ENCODE data around the gene NECAB2.

Gene NECAB2

DNA sequence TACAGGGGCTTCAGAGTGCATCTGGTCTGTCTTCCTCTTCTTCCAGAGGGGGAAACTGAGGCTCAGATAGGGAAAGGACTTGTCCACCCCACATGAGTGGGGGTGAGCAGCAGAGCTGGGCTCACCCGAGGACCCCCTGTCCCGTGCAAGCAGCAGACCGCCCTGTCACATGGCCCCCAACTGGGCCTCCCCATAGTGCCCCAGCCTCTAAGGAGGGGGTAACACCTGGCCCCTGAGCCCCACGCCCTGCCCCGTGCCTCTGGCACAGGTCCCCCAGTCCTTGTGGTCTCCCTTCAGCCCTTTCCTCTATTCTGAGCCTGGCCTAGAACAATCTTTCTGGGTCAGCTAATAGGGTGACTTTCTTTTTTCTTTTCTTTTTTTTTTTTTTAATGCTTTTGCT lies 6.5 kb upstream of the NECAB2 start:
- no peak overlapping the region for H3K4me3 ChIP-seq (ENCODE audit: low read depth, low read length)
- H3K27ac ChIP-seq = no peak overlapping the region
- H3K27me3 ChIP-seq (ENCODE audit: control insufficient read depth, insufficient read depth, low read length) = no peaks in the 10 kb centered on the region
- TF ChIP-seq, protein P1, sequence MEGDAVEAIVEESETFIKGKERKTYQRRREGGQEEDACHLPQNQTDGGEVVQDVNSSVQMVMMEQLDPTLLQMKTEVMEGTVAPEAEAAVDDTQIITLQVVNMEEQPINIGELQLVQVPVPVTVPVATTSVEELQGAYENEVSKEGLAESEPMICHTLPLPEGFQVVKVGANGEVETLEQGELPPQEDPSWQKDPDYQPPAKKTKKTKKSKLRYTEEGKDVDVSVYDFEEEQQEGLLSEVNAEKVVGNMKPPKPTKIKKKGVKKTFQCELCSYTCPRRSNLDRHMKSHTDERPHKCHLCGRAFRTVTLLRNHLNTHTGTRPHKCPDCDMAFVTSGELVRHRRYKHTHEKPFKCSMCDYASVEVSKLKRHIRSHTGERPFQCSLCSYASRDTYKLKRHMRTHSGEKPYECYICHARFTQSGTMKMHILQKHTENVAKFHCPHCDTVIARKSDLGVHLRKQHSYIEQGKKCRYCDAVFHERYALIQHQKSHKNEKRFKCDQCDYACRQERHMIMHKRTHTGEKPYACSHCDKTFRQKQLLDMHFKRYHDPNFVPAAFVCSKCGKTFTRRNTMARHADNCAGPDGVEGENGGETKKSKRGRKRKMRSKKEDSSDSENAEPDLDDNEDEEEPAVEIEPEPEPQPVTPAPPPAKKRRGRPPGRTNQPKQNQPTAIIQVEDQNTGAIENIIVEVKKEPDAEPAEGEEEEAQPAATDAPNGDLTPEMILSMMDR (IDR thresholded peaks at IDR 0.05) = no peak
- H3K9ac ChIP-seq = no peak overlapping the region
- H3K9me3 ChIP-seq (ENCODE audit: control insufficient read depth, low read length) = no peaks in the 10 kb centered on the region
- H3K4me2 ChIP-seq (ENCODE audit: low read length) = no peak overlapping the region
- H3K4me1 ChIP-seq = no peaks in the 10 kb centered on the region
- H2AFZ ChIP-seq = no peak overlapping the region
- no peaks in the 10 kb centered on the region for H3K79me2 ChIP-seq
- no peaks in the 10 kb centered on the region for H3K36me3 ChIP-seq (ENCODE audit: control insufficient read depth, insufficient read depth, low read length)

DNA sequence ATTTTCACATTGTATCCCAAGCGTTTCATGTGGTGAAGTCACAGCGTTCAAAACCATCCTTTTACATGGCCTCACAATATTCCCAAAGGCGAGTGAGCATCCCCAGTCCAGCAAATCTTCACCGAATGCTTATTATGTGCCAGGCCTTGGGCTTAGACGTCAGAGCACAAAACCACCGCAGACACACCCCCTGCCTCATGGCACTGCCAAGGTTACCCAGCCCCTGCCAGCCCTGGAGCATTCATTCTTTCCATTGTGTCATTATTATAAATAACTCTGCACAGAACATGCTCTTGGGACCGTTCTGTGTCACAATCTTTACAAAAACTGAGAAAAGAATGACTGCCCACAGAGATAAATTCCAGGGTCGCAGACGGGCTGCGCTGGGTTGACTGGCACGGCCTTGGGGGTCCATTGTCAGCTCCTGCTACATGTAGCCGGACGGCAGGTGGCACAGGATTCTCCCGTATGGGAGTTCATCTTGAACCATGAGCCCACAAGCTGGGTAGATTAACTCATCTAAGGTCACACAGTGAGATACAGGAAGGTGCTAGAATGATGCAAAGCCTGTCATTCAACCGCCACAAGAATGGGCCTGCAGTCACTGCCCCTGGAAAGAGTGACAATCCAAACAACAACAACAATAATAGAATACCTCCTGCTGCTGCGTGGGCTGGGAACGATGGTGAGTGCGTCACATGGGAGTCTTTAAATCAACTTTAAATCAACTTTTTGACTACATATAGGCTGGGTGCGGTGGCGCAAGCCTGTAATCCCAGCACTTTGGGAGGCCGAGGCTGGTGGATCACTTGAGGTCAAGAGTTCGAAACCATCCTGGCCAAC lies 4.5 kb upstream of the NECAB2 start:
- no peak overlapping the region for H3K4me2 ChIP-seq (ENCODE audit: low read length)
- no peak overlapping the region for H3K4me3 ChIP-seq (ENCODE audit: low read depth, low read length)
- no peaks in the 10 kb centered on the region for H3K4me1 ChIP-seq
- no peaks in the 10 kb centered on the region for H3K36me3 ChIP-seq (ENCODE audit: control insufficient read depth, insufficient read depth, low read length)
- TF ChIP-seq, protein P1 (IDR thresholded peaks at IDR 0.05) = no peak
- no peak overlapping the region for H2AFZ ChIP-seq
- no peaks in the 10 kb centered on the region for H3K27me3 ChIP-seq (ENCODE audit: control insufficient read depth, insufficient read depth, low read length)
- H3K79me2 ChIP-seq = no peaks in the 10 kb centered on the region
- no peak overlapping the region for H3K27ac ChIP-seq
- H3K9ac ChIP-seq = no peak overlapping the region
- H3K9me3 ChIP-seq (ENCODE audit: control insufficient read depth, low read length) = no peaks in the 10 kb centered on the region

DNA sequence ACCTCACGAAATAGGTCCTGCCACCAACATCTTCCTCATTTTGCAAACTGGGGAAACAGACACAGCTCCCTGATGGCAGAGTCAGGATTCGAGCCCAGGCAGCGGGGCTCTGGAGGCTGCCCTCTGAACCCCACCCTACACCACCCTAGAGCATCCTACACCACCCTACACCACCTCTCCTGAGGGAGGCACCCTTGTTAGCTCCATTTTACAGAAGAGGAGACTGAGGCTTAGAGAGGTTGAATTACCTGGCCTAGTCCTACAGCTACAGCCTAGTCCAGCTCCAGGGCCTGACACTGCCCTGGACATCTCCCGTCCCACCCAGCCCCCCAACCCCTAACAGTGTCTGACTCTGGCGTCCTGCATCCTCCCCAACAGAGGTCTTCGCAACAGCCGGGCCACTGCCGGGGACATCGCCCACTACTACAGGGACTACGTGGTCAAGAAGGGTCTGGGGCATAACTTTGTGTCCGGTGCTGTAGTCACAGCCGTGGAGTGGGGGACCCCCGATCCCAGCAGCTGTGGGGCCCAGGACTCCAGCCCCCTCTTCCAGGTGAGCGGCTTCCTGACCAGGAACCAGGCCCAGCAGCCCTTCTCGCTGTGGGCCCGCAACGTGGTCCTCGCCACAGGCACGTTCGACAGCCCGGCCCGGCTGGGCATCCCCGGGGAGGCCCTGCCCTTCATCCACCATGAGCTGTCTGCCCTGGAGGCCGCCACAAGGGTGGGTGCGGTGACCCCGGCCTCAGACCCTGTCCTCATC lies 3.2 kb upstream of the NECAB2 start:
- Histone ChIP-seq H2AFZ (no peak overlapping the region), H3K9me3 (ENCODE audit: control insufficient read depth, low read length) (no peaks in the 10 kb centered on the region), H3K27ac (no peak overlapping the region), H3K27me3 (ENCODE audit: control insufficient read depth, insufficient read depth, low read length) (no peaks in the 10 kb centered on the region), H3K79me2 (no peaks in the 10 kb centered on the region), H3K36me3 (ENCODE audit: control insufficient read depth, insufficient read depth, low read length) (no peaks in the 10 kb centered on the region), H3K4me2 (ENCODE audit: low read length) (no peak overlapping the region), H3K4me1 (no peaks in the 10 kb centered on the region), H3K9ac (no peak overlapping the region), H3K4me3 (ENCODE audit: low read depth, low read length) (no peak overlapping the region)
- TF ChIP-seq, protein P1 (IDR thresholded peaks at IDR 0.05) = no peak

DNA sequence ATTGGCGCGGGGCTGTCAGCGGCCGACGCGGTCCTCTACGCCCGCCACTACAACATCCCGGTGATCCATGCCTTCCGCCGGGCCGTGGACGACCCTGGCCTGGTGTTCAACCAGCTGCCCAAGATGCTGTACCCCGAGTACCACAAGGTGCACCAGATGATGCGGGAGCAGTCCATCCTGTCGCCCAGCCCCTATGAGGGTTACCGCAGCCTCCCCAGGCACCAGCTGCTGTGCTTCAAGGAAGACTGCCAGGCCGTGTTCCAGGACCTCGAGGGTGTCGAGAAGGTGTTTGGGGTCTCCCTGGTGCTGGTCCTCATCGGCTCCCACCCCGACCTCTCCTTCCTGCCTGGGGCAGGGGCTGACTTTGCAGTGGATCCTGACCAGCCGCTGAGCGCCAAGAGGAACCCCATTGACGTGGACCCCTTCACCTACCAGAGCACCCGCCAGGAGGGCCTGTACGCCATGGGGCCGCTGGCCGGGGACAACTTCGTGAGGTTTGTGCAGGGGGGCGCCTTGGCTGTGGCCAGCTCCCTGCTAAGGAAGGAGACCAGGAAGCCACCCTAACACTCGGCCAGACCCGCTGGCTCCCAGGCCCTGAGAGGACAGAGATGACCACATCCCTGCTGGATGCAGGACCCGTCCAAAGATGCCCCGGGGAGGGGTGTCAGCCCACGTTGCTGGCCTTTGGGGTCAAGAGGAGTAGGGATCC lies 2.4 kb upstream of the NECAB2 start:
- Histone ChIP-seq H3K9ac (no peak overlapping the region), H3K36me3 (ENCODE audit: control insufficient read depth, insufficient read depth, low read length) (no peaks in the 10 kb centered on the region), H3K4me2 (ENCODE audit: low read length) (no peak overlapping the region), H3K4me1 (no peaks in the 10 kb centered on the region), H3K27ac (no peak overlapping the region), H2AFZ (no peak overlapping the region), H3K9me3 (ENCODE audit: control insufficient read depth, low read length) (no peaks in the 10 kb centered on the region), H3K4me3 (ENCODE audit: low read depth, low read length) (no peak overlapping the region), H3K27me3 (ENCODE audit: control insufficient read depth, insufficient read depth, low read length) (no peaks in the 10 kb centered on the region), H3K79me2 (no peaks in the 10 kb centered on the region)
- TF ChIP-seq, protein P1 (IDR thresholded peaks at IDR 0.05) = no peak

Data from parathyroid adenoma (tissue), 2 donors.